ENCODE results near the gene BBS10.
"Not testable (repeated sequence)": the region's sequence is repeated elsewhere in the genome, so short reads cannot be mapped to it uniquely, and the experiment has no call there.

The BBS10 gene

GRCh38 chr12:76329606-76330005, 18.6 kb downstream of the BBS10 start:
- DNase-seq (ENCODE audit: low spot score), result no peak

GRCh38 chr12:76329159-76329558, 19.1 kb downstream of the BBS10 start:
- no peak for DNase-seq (ENCODE audit: low spot score)

GRCh38 chr12:76319595-76320319, 28.5 kb downstream of the BBS10 start:
- DNase-seq (ENCODE audit: low spot score), result not testable (repeated sequence)

GRCh38 chr12:76318773-76319594, 29.2 kb downstream of the BBS10 start:
- no peak for DNase-seq (ENCODE audit: low spot score)

GRCh38 chr12:76317976-76318375, 30.2 kb downstream of the BBS10 start:
- DNase-seq (ENCODE audit: low spot score), result no peak

- DNase-seq (ENCODE audit: low spot score), result no peak
Measured at GRCh38 chr12:76316468-76316867, 31.7 kb downstream of the BBS10 start.

- no peak for DNase-seq (ENCODE audit: low spot score)
Measured at GRCh38 chr12:76313299-76313698, 34.9 kb downstream of the BBS10 start.

- DNase-seq (ENCODE audit: low spot score), result no peak
Measured at GRCh38 chr12:76312315-76312714, 35.9 kb downstream of the BBS10 start.

- no peak for DNase-seq (ENCODE audit: low spot score)
Measured at GRCh38 chr12:76311796-76312195, 36.4 kb downstream of the BBS10 start.

GRCh38 chr12:76310110-76310509, 38.1 kb downstream of the BBS10 start:
- no peak for DNase-seq (ENCODE audit: low spot score)

GRCh38 chr12:76308866-76309265, 39.3 kb downstream of the BBS10 start:
- no peak for DNase-seq (ENCODE audit: low spot score)

- DNase-seq (ENCODE audit: low spot score), result no peak
Measured at GRCh38 chr12:76307083-76307482, 41.1 kb downstream of the BBS10 start.

GRCh38 chr12:76303989-76304460, 44.2 kb downstream of the BBS10 start:
- no peak for DNase-seq (ENCODE audit: low spot score)

GRCh38 chr12:76303365-76303764, 44.9 kb downstream of the BBS10 start:
- DNase-seq (ENCODE audit: low spot score), result no peak

GRCh38 chr12:76300297-76300665, 47.9 kb downstream of the BBS10 start:
- no peak for DNase-seq (ENCODE audit: low spot score)

GRCh38 chr12:76299536-76300296, 48.5 kb downstream of the BBS10 start:
- no peak for DNase-seq (ENCODE audit: low spot score)

Data from globus pallidus (tissue), 1 donor.